C4-2B (cell line): ENCODE data around the gene CHD2.

Source experiments
- CTCF ChIP-seq: fragments of 450-650 bp; conservative IDR thresholded peaks from 2 replicates; pipeline ENCODE4 v1.5.1; 2017; ENCODE audit warnings: mild to moderate bottlenecking
- ZFX ChIP-seq: fragments of 450-650 bp; IDR thresholded peaks from 2 replicates; pipeline ENCODE4 v1.6.1; 2017

GRCh38 chr15:92920595-92921161, 20.6 kb downstream of the CHD2 start:
- TF ChIP-seq CTCF (no peak), ZFX (no peak)
